ENCODE measurements around the gene CPSF3.

- TF ChIP-seq CTCF (IDR thresholded peaks at IDR 0.05) = no peak
- TF ChIP-seq POLR2A (IDR thresholded peaks at IDR 0.05) = no peak
Measured at GRCh38 chr2:9462313-9462712, 38.9 kb downstream of the CPSF3 start.
